ENCODE data around the gene PTPRS. TPM values are rescaled to one million over a fixed set of nuclear protein-coding genes. Genes with fewer than 3 reads are reported as not detected.

PTPRS gene
- total and polyA plus RNA-seq, 2 donors (not counting 3 experiments of a cell fraction or from before 2014, with no cell fraction given): 10.1 to 16.1 TPM

- no peaks in the 10 kb centered on the region for H3K9me1 ChIP-seq (replicated peaks; ENCODE audit: control insufficient read depth, extremely low read depth, insufficient read depth, low read length)
- no peaks in the 10 kb centered on the region for H3K36me3 ChIP-seq (ENCODE audit: control insufficient read depth in 2 of 2, extremely low read depth in 1 of 2, insufficient read depth in 2 of 2, low read length in 2 of 2)
- intact Hi-C loops (cut with micrococcal nuclease): no loop called here
- no peaks in the 10 kb centered on the region for H3K79me2 ChIP-seq (ENCODE audit: control insufficient read depth, insufficient read depth, low read length)
- no peak for DNase-seq (ENCODE audit: low read depth, low spot score)
- BruUV-seq (replicated peaks): no TSS peak
- TF ChIP-seq JUN (IDR thresholded peaks at IDR 0.05; ENCODE audit: borderline replicate concordance, insufficient read depth, insufficient read length, low read depth): no peak
- no peak for TF ChIP-seq CTCF (IDR thresholded peaks at IDR 0.05; ENCODE audit: extremely low read depth in 1 of 2, insufficient read depth in 1 of 2, low read depth in 1 of 2, low read length in 2 of 2)
- TF ChIP-seq GATA2 (IDR thresholded peaks at IDR 0.05; ENCODE audit: insufficient read depth, insufficient read length, low read depth, low read length): no peak
- no peak for TF ChIP-seq FOS (IDR thresholded peaks at IDR 0.05; ENCODE audit: borderline replicate concordance, insufficient read depth, low read length)
- no peak for TF ChIP-seq MYC (IDR thresholded peaks at IDR 0.05; ENCODE audit: low read depth, low read length)
- no peak for TF ChIP-seq MAX (IDR thresholded peaks at IDR 0.05; ENCODE audit: insufficient read depth, insufficient read length)
- no peak for TF ChIP-seq POLR2A (IDR thresholded peaks at IDR 0.05; ENCODE audit: low read depth, low read length)
- TF ChIP-seq EZH2 (IDR thresholded peaks at IDR 0.05; ENCODE audit: borderline replicate concordance, low read depth, low read length, severe bottlenecking): no peak
- TF ChIP-seq POLR2AphosphoS5 (IDR thresholded peaks at IDR 0.05; ENCODE audit: insufficient read depth, low read depth, low read length): no peak
- peaks cover 2% of the 10 kb centered on the region for H3K9me3 ChIP-seq (replicated peaks; ENCODE audit: control insufficient read depth, insufficient read depth, low read length)
- no peak overlapping the region for H3K4me2 ChIP-seq (ENCODE audit: insufficient read depth, low read length)
- ChIA-PET POLR2A (no interaction called here), CTCF (no interaction called here)
- dilution Hi-C loops (cut with MboI; ENCODE audit: extremely low pct_ligation_motif_present, low sequenced_read_pairs): no loop called here
- H2AFZ ChIP-seq (ENCODE audit: low read depth, low read length): no peak overlapping the region
- H3K27me3 ChIP-seq (ENCODE audit: control insufficient read depth in 2 of 2, insufficient read depth in 2 of 2, low read length in 2 of 2): no peaks in the 10 kb centered on the region
- H4K20me1 ChIP-seq (replicated peaks; ENCODE audit: control insufficient read depth, extremely low read depth, insufficient read depth, low read length): no peaks in the 10 kb centered on the region
- no peak overlapping the region for H3K27ac ChIP-seq (ENCODE audit: insufficient read depth, low read depth, low read length)
- H3K4me1 ChIP-seq (ENCODE audit: control insufficient read depth, extremely low read depth, insufficient read depth, low read length): no peaks in the 10 kb centered on the region
- no peak overlapping the region for H3K4me3 ChIP-seq (replicated peaks in 1 of 3; ENCODE audit: insufficient read depth in 1 of 3, low read depth in 1 of 3, low read length in 3 of 3)
- H3K9ac ChIP-seq (replicated peaks; ENCODE audit: extremely low read depth, insufficient read depth, low read length): no peak overlapping the region
- FAIRE-seq: no peak
Measured at GRCh38 chr19:5387472-5387871, 46.9 kb upstream of the PTPRS start.

All from endothelial cell of umbilical vein (primary cell).